Spleen (tissue), 11 donors: ENCODE measurements around the gene GRAP2. TPM values are rescaled to one million over a fixed set of nuclear protein-coding genes. Genes with fewer than 3 reads are reported as not detected.
A peak's percentile ranks its signal among the peaks of the same experiment; 100 is the strongest.
"Not testable (repeated sequence)": the region's sequence is repeated elsewhere in the genome, so short reads cannot be mapped to it uniquely, and the experiment has no call there.

Experiments
- DNase-seq: peaks from one replicate; pipeline ENCODE4 v3.0.0-alpha.2; 2020
- H3K27ac ChIP-seq, 8 donors: fragments of 200-600 bp; sonication (generic) in 7 of 8; 1 replicate in 4 of 8; 2 replicates in 4 of 8; pipeline versions ENCODE4 v1.5.0 to v1.8.0; 2016 to 2021; ENCODE audit warnings: inconsistent platforms in 4 of 8, mild to moderate bottlenecking in 4 of 8, moderate library complexity in 1 of 8
- H3K27me3 ChIP-seq, 7 donors: fragments of 200-600 bp; sonication (generic) in 6 of 7; replicated peaks in 1 of 7; 1 replicate in 4 of 7; 2 replicates in 3 of 7; pipeline versions ENCODE4 v1.5.0 to v1.8.0; 2016 to 2021; ENCODE audit warnings: inconsistent platforms in 3 of 7, mild to moderate bottlenecking in 1 of 7
- H3K36me3 ChIP-seq, 6 donors: fragments of 200-600 bp; sonication (generic) in 5 of 6; 1 replicate in 4 of 6; 2 replicates in 2 of 6; pipeline versions ENCODE4 v1.5.0 to v1.8.0; 2016 to 2021; ENCODE audit warnings: inconsistent platforms in 2 of 6
- H3K4me1 ChIP-seq, 6 donors: fragments of 200-600 bp; sonication (generic) in 5 of 6; 1 replicate in 3 of 6; 2 replicates in 3 of 6; pipeline versions ENCODE4 v1.5.0 to v1.8.0; 2016 to 2021; ENCODE audit warnings: inconsistent platforms in 3 of 6
- H3K4me3 ChIP-seq, 8 donors: fragments of 200-600 bp; sonication (generic) in 7 of 8; 1 replicate in 4 of 8; 2 replicates in 4 of 8; pipeline versions ENCODE4 v1.5.0 to v1.8.0; 2016 to 2021; ENCODE audit warnings: inconsistent platforms in 4 of 8, mild to moderate bottlenecking in 4 of 8, moderate library complexity in 2 of 8
- H3K9me3 ChIP-seq, 8 donors: fragments of 200-600 bp; sonication (generic) in 7 of 8; 1 replicate in 4 of 8; 2 replicates in 4 of 8; pipeline versions ENCODE4 v1.5.0 to v1.8.0; 2016 to 2021; ENCODE audit warnings: inconsistent platforms in 4 of 8
- POLR2A ChIP-seq, 3 donors: fragments of 450-650 bp; IDR thresholded peaks; one replicate each; pipeline ENCODE4 v1.5.1; 2017; ENCODE audit warnings: antibody characterized with exemption in 3 of 3, mild to moderate bottlenecking in 1 of 3
- POLR2AphosphoS5 ChIP-seq, 3 donors: sonication (generic); formaldehyde crosslinking; IDR thresholded peaks; one replicate each; pipeline ENCODE4 v1.5.1; 2017; ENCODE audit warnings: antibody characterized with exemption in 3 of 3
- WGBS, 5 donors: extraction: QIAGEN DNeasy Blood & Tissue Kit in 3 of 5; methylation state at CpG; one replicate each; pipeline versions ENCODE4 v1.1.5 to v1.1.7; 2013 to 2018; 5-methylcytosine and 5-hydroxymethylcytosine counted together
- intact Hi-C: fragments of 100-400 bp; cut with DNase I; formaldehyde crosslinking; loops from one replicate; pipeline ENCODE4 v1.15.0; 2023; ENCODE audit warnings: low total_unique reads
- polyA plus RNA-seq, 3 donors: library from polyadenylated mRNA; stranded (reverse); fragments of 200-250 nt; gene quantifications; one replicate each; pipeline ENCODE4 v1.2.1, GENCODE V29; 2013
- total RNA-seq, 7 donors: library from RNA; depleted of rRNA in 3 of 7; stranded (reverse); fragments of >200 nt in 3 of 7; fragmentation: NEBNext Ultra II Directional in 4 of 7; extraction: Animal tissue kit (Norgen Biotek cat#: 25700) in 4 of 7; gene quantifications; one replicate each; pipeline versions ENCODE4 v1.1.0 to v1.2.1, GENCODE V29; 2016 to 2021
- TF ChIP-seq, protein P1 (sequence below), 11 experiments: fragments of 200-600 bp in 7 of 11; fragments of 450-650 bp in 4 of 11; sonication (generic) in 4 of 11; IDR thresholded peaks in 8 of 11; conservative IDR thresholded peaks in 3 of 11; 1 replicate in 7 of 11; 2 replicates in 4 of 11; pipeline versions ENCODE4 v1.4.0 to v1.8.0; 2016 to 2021; ENCODE audit warnings: antibody characterized with exemption in 11 of 11, inconsistent platforms in 4 of 11, mild to moderate bottlenecking in 1 of 11
- donor health status: healthy with polysubstance abuse.
- donor health status: DM: no; HTN: no; CAD: no; lungs with moderate emphysema.
- donor health status: DM: no; HTN: no; CAD: no.
- donor health status: Bipolar disorder and iron deficiency.
- donor health status: healthy.
- donor health status: DM: no; HTN: no; CAD: no.
- donor health status: DM: yes; HTN: yes; CAD: no.

GRAP2 gene
- total and polyA plus RNA-seq, 10 donors, result 3.1 to 40.3 (median 29.8) TPM

DNA sequence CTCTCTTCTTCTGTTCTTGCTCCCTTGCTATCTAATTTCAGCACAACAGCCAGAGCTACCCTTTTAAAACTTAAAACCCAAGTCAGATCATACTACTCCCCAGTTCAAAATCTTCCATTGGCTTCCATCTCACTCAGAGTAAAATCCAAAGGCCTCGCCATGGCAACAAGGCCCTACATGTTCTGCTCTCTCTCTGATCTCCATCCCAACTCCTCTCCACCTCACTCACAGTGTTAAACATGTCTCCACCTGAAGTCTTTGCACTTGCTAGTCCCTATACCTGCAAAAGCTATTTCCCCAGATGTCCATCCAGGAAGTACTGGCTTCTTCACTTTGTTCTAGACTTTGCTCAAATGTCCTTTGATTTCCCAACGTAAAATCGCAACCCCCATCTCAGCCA, 3.0 kb upstream of the GRAP2 start:
- TF ChIP-seq POLR2AphosphoS5 (IDR thresholded peaks at IDR 0.05) (no peak), POLR2A (IDR thresholded peaks at IDR 0.05) (no peak)
- TF ChIP-seq, protein P1, sequence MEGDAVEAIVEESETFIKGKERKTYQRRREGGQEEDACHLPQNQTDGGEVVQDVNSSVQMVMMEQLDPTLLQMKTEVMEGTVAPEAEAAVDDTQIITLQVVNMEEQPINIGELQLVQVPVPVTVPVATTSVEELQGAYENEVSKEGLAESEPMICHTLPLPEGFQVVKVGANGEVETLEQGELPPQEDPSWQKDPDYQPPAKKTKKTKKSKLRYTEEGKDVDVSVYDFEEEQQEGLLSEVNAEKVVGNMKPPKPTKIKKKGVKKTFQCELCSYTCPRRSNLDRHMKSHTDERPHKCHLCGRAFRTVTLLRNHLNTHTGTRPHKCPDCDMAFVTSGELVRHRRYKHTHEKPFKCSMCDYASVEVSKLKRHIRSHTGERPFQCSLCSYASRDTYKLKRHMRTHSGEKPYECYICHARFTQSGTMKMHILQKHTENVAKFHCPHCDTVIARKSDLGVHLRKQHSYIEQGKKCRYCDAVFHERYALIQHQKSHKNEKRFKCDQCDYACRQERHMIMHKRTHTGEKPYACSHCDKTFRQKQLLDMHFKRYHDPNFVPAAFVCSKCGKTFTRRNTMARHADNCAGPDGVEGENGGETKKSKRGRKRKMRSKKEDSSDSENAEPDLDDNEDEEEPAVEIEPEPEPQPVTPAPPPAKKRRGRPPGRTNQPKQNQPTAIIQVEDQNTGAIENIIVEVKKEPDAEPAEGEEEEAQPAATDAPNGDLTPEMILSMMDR (IDR thresholded peaks at IDR 0.05 in 8 of 11, conservative IDR thresholded peaks at IDR 0.05 in 3 of 11), result no peak
- H3K4me3 ChIP-seq, result no peak overlapping the region
- H3K27me3 ChIP-seq, result no peaks in the 10 kb centered on the region
- H3K4me1 ChIP-seq, result peaks cover 25 to 50% (median 34%) of the 10 kb centered on the region in 6 donors
- peak overlapping the region in 2 of 8 donors; percentile 80 to 84 for H3K27ac ChIP-seq
- intact Hi-C loops, result loop anchor here (5.0 kb wide), 1 partner anchor 39 kb away; no protein-coding TSS in a partner anchor
- no peak for DNase-seq
- no peaks in the 10 kb centered on the region for H3K9me3 ChIP-seq
- WGBS, 5 donors, result 68 to 89% (median 81%) methylated on average over 3 of the region's 3 CpGs
- H3K36me3 ChIP-seq, result no peaks in the 10 kb centered on the region

DNA sequence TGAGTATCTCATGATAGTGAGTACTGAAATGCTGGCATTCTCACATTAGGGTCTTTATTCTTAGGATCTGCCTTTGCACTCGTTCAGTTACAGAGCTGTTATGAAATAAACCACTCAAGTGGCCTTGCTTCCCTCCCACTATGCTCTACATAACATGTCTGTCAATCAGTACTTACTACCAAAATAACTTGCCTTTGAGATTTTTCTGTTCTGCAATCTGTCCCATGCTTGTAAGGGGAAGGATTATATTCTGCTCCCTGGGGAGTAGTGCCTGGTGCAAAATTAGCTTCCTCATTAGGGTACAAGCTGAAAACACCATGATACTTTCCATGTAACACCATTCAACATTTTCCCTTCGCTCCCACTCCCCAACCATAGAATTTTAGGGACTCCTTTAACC, 1.9 kb upstream of the GRAP2 start:
- Histone ChIP-seq H3K4me3 (peak overlapping the region in 1 of 8 donors; percentile 0), H3K9me3 (no peaks in the 10 kb centered on the region), H3K36me3 (no peaks in the 10 kb centered on the region), H3K4me1 (peaks cover 25 to 58% (median 34%) of the 10 kb centered on the region in 6 donors), H3K27me3 (no peaks in the 10 kb centered on the region), H3K27ac (peak overlapping the region in 7 of 8 donors; percentile 38 to 84 (median 80))
- intact Hi-C loops, result loop anchor here (5.0 kb wide), 1 partner anchor 38 kb away; no protein-coding TSS in a partner anchor
- 39 to 51% (median 44%) methylated on average over 2 of the region's 2 CpGs for WGBS, 5 donors
- DNase-seq, result no peak
- TF ChIP-seq POLR2AphosphoS5 (IDR thresholded peaks at IDR 0.05) (no peak), POLR2A (IDR thresholded peaks at IDR 0.05) (no peak)
- TF ChIP-seq, protein P1 (IDR thresholded peaks at IDR 0.05 in 8 of 11, conservative IDR thresholded peaks at IDR 0.05 in 3 of 11), result no peak

DNA sequence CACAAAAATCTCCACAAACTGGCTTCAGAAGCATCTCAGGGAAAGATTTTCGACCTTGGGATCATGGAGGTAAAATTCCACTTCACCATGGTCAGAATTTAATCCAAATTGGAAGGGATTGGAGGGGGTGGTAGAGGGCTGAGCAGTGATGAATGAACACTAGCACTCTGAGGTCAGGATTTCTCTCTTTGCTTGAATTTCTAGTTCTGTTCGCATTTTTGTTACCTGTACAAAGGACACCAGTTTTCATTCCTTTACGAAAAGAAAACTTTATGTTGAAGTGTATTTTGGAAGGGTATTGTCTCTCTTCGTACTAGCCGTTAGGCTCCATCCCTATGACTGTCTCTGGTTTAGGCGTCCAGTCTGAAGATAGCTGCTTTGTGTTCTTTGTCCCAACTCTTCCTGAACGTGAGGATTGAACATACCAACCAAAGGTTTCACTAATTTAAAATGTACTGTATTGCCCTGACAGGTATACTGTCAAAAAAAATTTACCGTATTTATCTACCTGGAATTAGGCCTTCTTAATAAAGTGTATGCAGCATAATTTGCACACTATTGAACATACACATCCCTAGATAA, 772 bp downstream of the GRAP2 start:
- intact Hi-C loops, result no loop called here
- 71 to 83% (median 78%) methylated on average over 8 of the region's 8 CpGs for WGBS, 5 donors
- H3K36me3 ChIP-seq, result no peaks in the 10 kb centered on the region
- peaks cover 25 to 58% (median 33%) of the 10 kb centered on the region in 6 donors for H3K4me1 ChIP-seq
- H3K27me3 ChIP-seq, result no peaks in the 10 kb centered on the region
- peak overlapping the region; percentile 26 to 63 (median 37) for H3K4me3 ChIP-seq
- DNase-seq, result no peak
- peak overlapping the region; percentile 58 to 84 (median 78) for H3K27ac ChIP-seq
- H3K9me3 ChIP-seq, result no peaks in the 10 kb centered on the region
- no peak for TF ChIP-seq POLR2A (IDR thresholded peaks at IDR 0.05)
- no peak for TF ChIP-seq POLR2AphosphoS5 (IDR thresholded peaks at IDR 0.05)
- TF ChIP-seq, protein P1 (IDR thresholded peaks at IDR 0.05 in 8 of 11, conservative IDR thresholded peaks at IDR 0.05 in 3 of 11), result no peak

DNA sequence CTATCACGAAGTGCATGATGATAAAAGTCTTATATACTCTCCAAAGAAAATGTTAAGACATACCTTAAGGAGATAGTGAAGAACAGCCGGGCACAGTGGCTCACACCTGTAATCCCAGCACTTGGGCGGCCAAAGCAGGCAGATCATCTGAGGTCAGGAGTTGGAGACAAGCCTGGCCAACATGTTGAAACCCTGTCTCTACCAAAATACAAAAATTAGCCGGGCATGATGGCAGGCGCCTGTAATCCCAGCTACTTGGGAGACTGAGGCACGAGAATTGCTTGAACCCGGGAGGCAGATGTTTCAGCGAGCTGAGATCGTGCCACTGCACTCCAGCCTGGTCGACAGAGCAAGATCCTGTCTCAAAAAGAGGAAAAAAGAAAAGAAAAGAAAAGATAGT, 3.1 kb downstream of the GRAP2 start:
- H3K27me3 ChIP-seq, intact Hi-C loops, H3K36me3 ChIP-seq, DNase-seq, H3K9me3 ChIP-seq: not testable (repeated sequence)
- Histone ChIP-seq H3K4me1 (peaks cover 18 to 55% (median 22%) of the 10 kb centered on the region in 6 donors), H3K27ac (peak overlapping the region in 7 of 8 donors; percentile 16 to 84 (median 80)), H3K4me3 (peak overlapping the region in 5 of 8 donors; percentile 2 to 63 (median 37))
- 75 to 86% (median 79%) methylated on average over 10 of the region's 10 CpGs for WGBS, 5 donors
